Stimulated activated CD4-positive, alpha-beta T cell treated with anti-CD3 and anti-CD28 coated beads, TNF-alpha, amount 100 ng/mL, for 48 hours (primary cell): Measurements from ENCODE around the gene NRN1.

ENCODE experiments used
- DNase-seq, 3 donors: peaks; one replicate each; pipeline ENCODE4 v3.0.0-alpha.2; 2020; ENCODE audit warnings: low read depth in 3 of 3

Gene NRN1

DNA sequence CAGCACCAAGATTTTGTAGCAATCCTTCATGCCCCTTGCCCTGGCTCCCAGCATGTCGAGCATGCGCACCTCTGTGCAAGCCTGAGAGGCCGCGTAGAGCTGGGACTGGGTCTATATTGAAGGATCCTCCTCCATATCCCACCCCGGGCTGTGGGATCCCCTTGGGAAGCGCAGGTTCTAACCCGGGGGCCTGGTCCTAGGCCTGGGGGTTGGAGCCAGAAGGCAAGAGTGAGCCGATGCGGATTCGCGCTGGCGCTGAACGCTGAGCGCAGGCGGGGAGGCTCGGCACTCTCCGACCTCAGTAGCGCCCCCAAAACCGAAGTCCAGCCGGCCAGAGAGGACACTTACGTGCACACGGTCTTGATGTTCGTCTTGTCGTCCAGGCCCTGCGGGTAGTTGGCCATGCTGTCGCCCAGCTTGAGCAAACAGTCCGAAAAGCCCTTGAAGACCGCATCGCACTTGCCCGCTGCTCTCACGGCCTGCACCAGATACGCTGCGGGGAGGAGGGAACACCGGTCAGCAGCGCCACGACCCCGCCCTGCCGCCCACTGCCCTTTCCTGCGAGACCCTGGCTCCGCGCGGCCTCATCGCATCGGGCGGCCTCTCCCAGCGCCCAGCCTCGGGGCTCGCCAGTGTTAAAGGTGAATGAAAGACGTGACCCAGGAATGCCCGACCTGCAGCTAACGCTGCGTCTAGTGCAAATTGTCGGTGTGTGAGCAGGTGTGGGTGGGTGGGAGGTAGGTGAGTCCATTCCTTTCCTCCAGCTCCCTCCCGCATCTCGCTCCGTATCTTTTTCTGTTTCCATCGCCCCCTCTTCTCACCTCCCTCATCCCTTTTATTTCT is 4.5 kb downstream of the NRN1 start:
- DNase-seq: no peak

DNA sequence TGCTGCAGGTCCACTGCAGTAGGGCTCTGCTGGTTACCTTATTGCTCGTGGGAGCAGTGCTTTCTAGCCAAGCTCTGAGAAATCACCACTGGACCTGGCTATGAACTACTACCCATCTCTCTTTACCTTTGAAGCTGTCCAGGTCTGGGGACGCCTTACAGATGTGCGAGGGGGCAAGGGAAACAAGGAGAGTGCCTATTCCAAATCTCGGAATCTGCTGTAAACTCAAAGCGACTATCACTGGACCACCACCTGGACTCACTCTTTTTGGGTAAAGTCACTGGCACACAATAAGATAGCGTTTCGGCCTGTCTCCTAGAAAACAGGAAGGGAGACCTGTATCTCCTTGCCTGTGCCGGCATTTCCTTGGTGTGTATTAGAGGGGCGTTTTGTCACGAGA is 5.3 kb downstream of the NRN1 start:
- DNase-seq: no peak

DNA sequence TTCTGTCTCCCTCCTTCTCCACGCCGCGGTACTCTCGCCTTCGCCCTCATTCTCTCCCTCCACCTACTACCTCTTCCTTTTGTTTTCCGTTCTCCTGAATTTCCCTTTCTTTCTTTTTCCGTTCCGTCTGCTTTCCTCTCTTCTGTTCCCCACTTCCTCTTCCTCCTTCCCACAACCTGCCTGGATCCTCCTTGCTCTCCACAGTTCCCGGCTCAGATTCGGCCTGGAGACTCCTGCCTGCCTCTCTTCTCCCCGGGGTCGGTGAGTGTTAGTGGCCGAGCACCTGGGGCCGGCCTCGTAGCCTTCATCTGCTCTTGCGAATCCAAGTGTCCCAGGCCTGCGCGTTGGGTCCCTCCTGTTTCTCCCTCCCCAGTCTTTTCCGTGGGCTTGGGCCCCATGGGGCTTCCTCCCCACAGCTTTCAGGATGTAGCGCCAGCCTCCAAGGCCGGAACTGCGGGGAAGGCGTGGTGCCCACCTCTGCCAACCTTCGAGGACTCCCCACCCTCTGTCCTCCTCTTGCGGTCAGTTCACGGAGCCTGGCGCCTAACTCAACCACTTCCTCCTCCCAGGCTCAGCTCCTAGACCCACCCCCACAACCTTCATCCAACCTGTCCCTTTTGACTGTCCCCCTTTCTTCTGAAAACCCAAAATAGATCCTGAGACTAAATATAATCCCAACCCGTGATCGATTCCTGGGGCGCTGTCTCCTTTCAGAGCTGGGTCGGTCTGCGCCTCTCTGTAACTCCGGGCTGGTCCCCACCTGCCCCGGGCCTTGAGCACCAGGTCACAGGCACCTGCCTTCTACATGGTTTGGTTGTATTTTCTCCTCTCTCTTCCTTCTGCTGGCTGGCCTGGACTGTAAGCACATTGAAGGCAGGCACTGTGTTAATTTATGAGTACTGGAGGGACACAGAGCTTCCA is 6.8 kb downstream of the NRN1 start:
- no peak for DNase-seq

DNA sequence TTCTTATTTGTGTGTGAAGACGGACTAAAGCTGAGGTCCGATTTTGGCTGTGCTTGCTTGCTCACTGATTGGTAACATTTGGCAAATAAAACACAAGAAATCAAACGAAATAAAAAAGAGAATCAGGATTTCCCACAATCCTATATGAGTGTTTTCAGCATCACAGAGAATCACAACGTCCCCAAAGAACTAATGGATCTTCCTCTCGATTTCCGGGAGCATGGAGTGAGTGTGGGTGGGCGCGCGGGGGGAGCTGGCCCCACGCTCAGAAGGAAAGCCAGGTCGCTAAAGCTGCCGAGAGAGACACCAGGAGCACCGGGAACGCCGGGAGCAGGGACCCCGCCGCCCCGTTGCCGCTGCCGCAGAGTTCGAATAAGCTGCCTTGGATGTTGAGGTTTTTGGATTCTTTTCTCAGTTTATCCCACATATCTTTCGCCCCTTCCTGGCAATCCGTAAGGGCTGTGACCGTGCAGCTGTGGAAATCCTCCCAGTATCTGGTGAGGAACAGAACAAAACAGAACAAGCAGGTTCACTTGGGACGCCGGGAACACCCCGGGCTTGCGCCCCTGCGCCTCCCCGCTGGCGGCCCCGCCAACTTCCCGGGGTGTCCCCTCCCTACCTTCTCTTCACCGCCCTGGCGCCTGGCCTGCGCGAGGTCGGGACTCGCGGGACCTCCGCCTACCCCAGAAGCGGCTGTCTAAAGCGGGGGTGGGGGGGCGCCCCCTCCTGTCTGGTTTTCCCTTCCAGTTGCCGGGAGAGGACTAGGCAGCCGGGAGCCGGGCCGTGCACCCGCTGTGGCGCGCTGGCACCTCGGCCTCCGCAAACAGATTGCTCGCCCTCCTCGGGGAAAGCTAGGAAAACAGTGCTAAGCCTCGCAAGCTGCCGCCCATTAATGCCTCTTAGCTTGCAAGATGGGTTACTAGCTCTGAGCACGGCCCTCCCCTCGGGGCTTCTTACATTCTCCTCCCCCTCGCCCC is 7.7 kb downstream of the NRN1 start:
- DNase-seq: no peak

DNA sequence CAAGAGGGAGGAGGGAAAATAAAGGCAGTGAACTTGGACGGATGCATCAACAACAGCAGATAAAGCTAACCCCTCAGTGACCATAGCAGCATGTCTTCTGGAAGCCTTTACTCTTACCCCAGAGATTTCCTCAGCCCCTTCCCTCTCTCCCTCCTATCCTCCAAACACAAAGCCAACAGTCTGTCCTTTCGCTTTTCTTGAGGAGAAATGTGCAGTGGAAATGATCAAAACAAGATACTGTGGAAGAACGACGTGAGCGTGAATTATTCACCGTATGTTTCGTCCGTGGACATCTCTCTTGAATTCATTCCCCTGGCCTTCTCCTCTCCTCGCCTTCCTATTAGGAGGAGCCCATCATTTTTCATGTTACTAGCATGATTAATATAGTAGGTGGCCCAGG is 8.5 kb downstream of the NRN1 start:
- no peak for DNase-seq

DNA sequence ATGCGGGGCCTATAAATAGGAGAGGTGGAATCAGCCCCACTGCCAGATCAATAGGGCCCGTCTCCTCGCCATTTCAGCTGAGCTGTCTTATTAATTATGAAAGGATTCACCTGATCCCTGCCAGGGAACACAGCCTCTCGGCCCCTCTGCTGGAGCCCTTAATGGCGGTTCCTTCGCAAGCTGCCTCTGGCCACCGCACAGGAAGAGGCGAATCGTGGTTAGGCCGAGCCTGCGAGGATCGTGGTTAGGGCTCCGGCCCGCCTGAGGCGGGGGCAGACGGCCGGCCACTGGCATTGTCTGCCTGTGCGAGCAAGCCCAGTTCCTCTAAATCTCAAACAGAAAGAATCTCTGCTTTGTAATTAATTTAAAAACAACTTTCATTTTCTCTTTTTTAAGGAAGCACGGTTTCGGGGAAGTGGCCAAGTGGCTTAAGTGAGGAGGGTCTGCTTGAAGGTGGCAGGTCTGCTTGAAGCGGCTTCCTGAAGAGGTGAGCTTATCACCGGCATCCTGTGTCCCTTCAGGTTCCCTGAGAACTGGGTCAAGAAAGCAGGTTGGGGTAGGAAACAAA is 9.2 kb downstream of the NRN1 start:
- DNase-seq: no peak

DNA sequence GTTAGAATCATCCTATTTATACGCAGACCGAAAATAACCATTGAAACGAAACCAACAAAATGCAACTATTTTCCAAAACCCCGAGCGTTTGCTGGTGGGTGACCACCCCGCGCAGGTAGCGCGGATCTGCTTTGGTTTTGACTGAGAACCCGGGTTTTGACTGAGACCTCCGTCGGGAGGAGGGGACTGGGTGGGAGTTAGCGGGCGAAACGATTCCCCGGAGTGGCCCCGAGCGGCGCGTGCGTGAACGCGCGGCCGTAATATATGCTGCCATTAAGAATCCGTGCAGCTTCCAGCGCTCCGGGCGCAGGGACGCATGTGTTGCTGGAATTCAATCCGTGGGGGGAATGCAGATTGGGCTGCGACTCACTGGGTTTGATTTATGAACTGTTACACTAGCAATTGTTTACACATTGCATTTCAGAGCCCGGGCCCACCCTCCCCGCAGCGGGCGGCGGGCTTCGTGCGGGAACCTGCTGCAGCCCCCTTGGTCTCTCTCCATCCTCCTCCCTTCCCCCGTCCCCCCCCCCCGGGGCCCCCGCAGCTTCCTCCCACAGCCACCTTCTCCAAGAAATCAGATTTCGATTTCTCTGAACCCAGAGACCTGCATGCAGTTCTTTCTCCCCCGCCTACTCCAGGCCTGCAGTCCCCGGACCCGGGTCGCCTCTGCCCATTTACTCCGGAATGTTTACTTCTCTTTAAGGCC is 9.9 kb downstream of the NRN1 start:
- DNase-seq: no peak

DNA sequence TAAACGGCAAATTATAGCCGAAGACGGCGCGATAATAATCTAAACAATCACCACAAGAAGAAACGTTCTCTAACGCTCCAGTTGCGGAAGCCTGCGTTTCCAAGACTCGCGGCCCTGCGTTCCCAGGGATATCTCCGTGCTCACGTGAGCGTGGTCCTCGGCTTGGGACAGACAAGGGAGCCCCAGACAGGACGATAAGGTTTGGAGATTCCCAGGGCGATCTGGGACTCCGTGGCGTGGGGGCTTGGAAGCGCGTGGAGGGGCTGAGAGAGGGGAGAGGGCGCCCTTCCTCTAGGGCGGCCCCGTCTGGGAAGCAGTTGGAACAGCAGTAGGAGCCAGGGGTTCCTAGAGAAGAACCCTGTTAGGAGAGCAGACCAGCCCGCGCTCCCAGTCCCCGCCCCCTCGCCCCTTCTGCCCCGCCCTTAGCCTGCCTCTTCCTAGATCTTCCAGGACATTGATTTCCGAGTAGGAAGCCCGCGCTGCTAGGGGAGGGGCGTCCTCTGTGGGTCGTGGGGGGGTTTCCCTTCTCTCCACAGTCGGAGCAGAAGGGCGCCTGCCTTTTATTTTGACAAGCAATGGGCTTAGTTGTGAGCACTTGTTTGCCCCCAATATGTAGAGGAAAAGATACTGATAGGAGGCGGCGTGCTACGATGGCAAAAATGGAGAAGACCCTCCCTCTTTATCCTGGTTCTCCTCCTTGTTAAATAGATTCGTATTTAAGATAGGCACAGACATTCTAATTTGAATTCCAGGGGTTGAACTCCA is 10.6 kb downstream of the NRN1 start:
- no peak for DNase-seq

DNA sequence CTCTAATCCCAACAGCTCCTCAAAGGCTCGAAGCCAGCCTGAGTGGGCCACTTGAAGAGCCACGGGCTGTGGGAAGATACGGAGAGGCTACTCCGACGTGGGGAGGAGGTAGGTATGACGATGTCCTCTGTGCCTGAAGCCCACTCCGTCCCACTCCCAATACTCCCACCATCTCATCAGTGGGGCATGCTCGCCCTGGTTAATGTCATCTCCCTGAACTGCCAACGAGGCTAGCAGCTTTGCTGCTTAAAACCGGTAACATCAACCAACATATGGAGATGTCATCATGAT is 11.1 kb downstream of the NRN1 start:
- DNase-seq: no peak

DNA sequence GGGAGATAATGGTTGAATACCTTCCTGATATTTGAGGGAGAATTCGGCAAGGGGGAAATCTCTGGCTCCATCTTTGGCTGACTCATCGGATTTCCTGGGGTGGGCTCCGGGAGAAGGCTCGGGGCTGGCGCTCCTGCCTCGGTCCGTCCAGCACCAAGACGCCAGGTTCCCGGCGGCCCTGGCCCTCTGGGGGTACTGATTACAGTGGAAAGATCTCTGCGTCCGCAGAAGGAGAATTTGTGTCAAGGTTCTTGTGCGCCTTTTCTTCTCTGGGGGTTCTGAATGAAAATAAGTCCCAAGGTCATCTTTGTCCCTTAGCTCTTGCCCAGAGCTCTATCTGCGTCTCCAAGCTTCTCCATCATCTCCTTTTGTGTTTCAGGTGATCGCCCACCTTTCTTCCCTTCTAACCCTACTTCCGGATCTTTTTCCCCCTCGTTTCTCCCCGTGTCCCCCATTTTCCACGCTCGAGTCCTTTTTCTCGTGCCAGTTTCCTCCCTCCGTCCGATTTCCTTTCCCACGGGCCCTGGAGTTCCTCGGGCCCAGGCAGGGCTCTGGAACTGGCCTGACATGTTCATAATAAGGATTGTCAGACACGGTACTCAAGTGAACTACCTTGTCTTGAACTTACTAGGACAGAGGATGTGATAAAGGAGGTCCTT is 11.6 kb downstream of the NRN1 start:
- DNase-seq: no peak

DNA sequence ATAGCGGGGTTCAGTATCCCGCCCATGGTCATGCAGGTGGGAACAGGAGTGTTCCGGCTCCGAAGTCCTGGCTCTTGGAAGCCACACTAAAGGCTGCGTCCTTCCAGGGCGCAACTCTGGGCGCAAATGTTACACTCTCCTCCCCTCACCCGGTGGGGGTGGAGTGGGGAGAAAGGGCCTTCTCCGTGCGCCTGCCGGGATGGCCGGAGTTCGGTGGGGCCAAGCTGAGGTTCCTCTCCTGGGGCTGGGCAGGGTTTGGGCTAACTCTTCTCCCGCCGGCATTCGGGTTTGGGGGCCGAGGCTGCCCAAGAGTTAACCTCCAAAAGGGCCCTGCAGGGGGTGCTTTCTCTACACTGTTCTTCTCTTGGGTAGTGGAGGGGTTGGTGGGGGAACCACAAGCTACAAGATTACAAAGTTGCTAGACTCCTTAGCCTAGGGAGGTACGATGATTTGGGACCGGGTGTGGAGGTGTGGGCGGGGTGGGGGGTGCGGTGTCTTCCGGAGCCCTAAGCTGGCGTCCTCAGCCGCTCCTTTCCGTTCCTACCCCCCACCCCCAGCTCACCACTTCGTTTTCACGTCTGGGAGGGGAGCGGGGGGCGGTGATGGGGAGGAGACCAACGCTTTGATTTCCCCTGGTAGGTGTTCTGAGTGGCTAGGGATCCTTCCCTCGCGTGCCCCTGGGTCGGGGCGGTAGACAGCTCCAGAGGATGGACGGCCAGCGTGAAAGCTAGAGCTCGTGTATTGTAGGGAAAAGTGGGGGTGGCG is 12.3 kb downstream of the NRN1 start:
- DNase-seq: no peak

DNA sequence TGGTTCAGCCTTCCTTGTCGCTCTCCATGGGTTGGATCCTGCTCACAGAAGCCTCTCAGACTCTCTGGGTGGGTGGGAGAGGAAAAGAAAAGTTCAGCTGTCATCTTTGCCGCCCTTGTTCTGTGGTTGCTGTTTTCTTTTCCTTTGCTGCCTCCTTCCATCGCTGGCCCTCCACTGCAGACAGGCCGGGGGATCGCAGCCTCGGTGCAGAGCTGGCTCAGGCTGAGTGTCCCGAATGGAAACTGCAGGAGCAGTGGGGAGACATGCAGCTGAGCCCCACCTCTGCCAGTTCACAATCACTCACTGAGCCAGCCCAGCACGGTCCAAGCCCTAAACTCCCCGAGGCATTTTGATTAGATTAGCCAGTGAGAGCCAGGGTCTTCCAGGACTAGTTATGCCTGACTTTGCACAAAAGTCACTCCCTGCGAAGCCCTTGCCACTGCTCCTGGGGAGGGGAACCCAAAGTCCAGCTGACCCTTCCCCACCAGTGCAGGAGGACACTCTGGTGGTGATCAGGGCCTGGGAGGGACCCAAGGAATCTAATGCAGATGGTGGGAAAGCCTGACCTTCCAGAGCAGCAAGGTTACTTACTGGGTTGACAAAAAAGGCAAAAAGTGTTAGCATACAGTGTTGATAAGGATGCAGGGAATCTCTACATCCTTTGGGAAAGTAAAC is 14.0 kb downstream of the NRN1 start:
- no peak for DNase-seq

DNA sequence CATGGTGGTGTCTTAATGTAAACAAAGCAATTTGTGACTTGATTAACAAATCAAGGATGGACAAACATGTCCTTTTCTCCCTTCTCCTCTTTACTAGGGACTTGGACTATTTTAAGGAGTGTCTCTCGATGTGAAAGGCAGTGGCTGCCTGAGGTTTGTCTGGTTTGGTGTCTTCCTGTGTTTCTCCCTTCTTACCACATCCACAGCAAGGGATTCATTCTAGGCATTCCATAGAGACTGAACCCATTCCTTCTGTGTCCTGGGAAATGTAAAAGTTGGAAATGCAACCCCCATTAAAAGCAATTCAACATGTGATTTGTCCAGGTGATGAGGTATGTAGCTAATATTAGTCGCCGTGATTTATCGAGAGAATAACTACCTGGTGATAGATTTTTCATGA is 15.9 kb downstream of the NRN1 start:
- DNase-seq: no peak

DNA sequence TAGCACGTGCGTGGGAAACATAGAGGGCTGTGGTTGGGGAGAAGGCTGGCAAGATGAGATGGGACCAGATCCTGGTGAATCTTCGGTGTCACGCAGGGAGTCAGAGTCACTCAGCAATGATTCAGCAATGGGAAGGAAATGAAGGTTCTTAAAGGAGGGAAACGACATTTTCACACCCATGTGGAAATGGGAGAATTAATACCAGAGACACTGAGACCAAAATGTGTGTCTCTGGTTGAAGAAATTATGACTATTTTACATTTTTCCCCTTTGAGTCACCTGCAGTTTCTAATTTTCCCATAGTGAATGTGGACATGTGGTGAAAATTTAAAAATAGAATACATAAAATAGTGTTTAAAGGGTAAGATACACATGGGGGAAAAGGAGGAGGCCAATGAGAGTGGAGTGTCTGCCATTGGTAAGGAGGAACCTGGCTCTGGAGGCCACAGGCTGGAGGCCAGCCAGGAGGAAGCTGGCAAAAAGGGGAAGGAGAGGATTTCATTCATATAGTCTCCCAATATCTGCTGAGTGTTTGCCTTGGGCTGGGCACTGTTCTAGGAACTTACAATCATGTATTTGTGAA is 17.5 kb downstream of the NRN1 start:
- DNase-seq: no peak

DNA sequence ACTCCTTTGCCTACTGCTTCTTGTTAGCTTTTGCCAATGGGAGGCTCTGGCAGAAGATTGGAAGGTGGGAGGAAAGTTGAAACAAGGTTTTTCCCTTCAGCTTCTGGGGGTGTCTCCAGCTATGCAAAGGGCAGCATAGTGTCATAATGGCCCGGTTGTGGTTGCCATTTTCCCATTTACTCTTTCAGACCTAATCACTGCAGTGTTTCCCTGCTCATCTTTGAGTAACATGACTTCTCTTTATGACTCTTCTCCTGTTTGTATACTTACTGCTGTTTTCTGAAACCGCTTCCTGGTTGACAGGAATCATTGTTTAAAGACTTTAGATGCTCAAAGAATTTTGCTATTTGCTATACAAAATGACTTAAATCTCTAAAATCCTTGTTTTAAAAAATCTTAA is 19.9 kb downstream of the NRN1 start:
- no peak for DNase-seq

DNA sequence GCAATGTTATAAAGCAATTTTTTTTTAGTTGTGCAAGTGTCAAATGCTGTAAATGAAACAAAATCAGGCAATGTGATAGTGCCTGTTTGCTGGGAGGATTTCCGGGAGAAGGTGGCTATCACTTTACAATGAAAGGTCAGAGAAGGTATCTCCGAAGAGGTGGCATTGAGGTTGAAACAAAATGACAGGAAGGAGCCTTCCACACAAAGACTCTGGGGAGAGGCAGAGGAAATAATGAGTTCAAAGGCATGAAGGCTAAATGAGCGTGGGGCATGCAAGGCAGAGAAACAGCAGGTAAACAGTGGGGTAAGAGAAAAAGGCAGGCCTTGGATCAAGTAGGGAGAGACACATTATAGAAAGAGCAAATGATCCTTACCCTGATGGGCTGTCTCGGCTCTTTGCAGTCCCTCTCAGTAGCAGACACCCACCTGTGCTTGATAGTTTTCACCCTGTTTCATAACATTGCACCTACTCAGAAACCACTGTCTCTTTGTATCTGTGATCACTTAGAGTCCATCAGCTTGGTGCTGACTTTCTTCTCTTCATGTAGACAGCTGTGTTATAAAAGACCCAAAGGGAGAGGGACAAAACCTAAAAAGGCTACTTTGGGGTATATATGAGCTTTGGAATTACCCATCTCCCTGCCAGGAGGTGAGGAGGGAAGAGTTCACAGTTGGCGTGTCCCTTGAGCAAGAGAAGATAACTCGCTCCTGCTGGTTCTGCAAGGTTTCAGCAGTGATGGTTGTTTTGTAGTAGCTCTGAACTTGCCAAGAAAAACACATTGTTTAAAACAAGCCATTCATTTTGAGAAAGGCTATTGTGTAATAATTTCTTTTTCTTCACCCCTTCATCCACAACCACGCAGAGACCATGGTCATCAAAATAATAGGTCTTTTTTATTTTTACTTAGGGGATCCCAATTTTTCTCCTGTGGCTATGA is 22.3 kb downstream of the NRN1 start:
- no peak for DNase-seq
